Esophagus muscularis mucosa (tissue), 4 donors: ENCODE measurements around the gene DSCAML1.

Experiments used
- CTCF ChIP-seq, 3 experiments: fragments of 200-600 bp in 2 of 3; fragments of 450-650 bp in 1 of 3; sonication (generic) in 2 of 3; IDR thresholded peaks; one replicate each; pipeline ENCODE4 v1.5.1; 2017 to 2019; ENCODE audit warnings: antibody characterized with exemption in 3 of 3, mild to moderate bottlenecking in 2 of 3, moderate library complexity in 1 of 3
- EP300 ChIP-seq: sonication (generic); formaldehyde crosslinking; IDR thresholded peaks from one replicate; pipeline ENCODE4 v1.6.1; 2017; ENCODE audit warnings: antibody characterized with exemption
- POLR2A ChIP-seq: fragments of 450-650 bp; IDR thresholded peaks from one replicate; pipeline ENCODE4 v1.6.1; 2017; ENCODE audit warnings: antibody characterized with exemption, moderate library complexity, mild to moderate bottlenecking, low read depth
- POLR2AphosphoS5 ChIP-seq, 2 donors: sonication (generic); formaldehyde crosslinking; IDR thresholded peaks; one replicate each; pipeline ENCODE4 v1.6.1; 2017; ENCODE audit warnings: antibody characterized with exemption in 2 of 2

GRCh38 chr11:117657794-117658193 lies 139.2 kb downstream of the DSCAML1 start:
- TF ChIP-seq CTCF (IDR thresholded peaks at IDR 0.05) (no peak), EP300 (no peak), POLR2AphosphoS5 (IDR thresholded peaks at IDR 0.05) (no peak), POLR2A (no peak)
